Measurements from ENCODE around the gene PCDH17. TPM values are rescaled to one million over a fixed set of nuclear protein-coding genes. Genes with fewer than 3 reads are reported as not detected.

Gene PCDH17
- total RNA-seq, 1 experiment from 2014 or later: 0.10 TPM

GRCh38 chr13:57666131-57666953 lies 34.8 kb downstream of the PCDH17 start:
- Histone ChIP-seq H3K27ac (no peak overlapping the region), H3K36me3 (no peaks in the 10 kb centered on the region), H3K4me3 (no peak overlapping the region), H3K27me3 (no peaks in the 10 kb centered on the region), H3K4me1 (no peaks in the 10 kb centered on the region), H3K9me3 (replicated peaks) (no peaks in the 10 kb centered on the region)
- no peak for DNase-seq

- Histone ChIP-seq H3K36me3 (no peaks in the 10 kb centered on the region), H3K27ac (no peak overlapping the region)
Observed at GRCh38 chr13:57672168-57672567, 40.6 kb downstream of the PCDH17 start.

GRCh38 chr13:57673197-57673596 lies 41.7 kb downstream of the PCDH17 start:
- DNase-seq: peak; percentile 4 to 15
- Histone ChIP-seq H3K4me3 (no peak overlapping the region), H3K4me1 (no peaks in the 10 kb centered on the region), H3K27me3 (no peaks in the 10 kb centered on the region), H3K27ac (no peak overlapping the region), H3K9me3 (replicated peaks) (no peaks in the 10 kb centered on the region), H3K36me3 (no peaks in the 10 kb centered on the region)

More at GRCh38 chr13:57672168-57672567, 40.6 kb downstream of the PCDH17 start:
- no peak for DNase-seq
- Histone ChIP-seq H3K27me3 (no peaks in the 10 kb centered on the region), H3K4me1 (no peaks in the 10 kb centered on the region), H3K4me3 (no peak overlapping the region), H3K9me3 (replicated peaks) (no peaks in the 10 kb centered on the region)

GRCh38 chr13:57675526-57675925 lies 44.0 kb downstream of the PCDH17 start:
- no peak overlapping the region for H3K27ac ChIP-seq
- no peaks in the 10 kb centered on the region for H3K27me3 ChIP-seq
- H3K4me1 ChIP-seq: no peaks in the 10 kb centered on the region
- H3K4me3 ChIP-seq: no peak overlapping the region
- no peaks in the 10 kb centered on the region for H3K36me3 ChIP-seq
- DNase-seq: no peak
- H3K9me3 ChIP-seq (replicated peaks): no peaks in the 10 kb centered on the region

GRCh38 chr13:57680609-57681008 lies 49.1 kb downstream of the PCDH17 start:
- no peaks in the 10 kb centered on the region for H3K27me3 ChIP-seq
- no peaks in the 10 kb centered on the region for H3K9me3 ChIP-seq (replicated peaks)
- no peaks in the 10 kb centered on the region for H3K4me1 ChIP-seq
- no peaks in the 10 kb centered on the region for H3K36me3 ChIP-seq
- no peak overlapping the region for H3K4me3 ChIP-seq
- no peak for DNase-seq
- no peak overlapping the region for H3K27ac ChIP-seq

GRCh38 chr13:57682128-57682716 lies 50.7 kb downstream of the PCDH17 start:
- Histone ChIP-seq H3K27me3 (no peaks in the 10 kb centered on the region), H3K36me3 (no peaks in the 10 kb centered on the region), H3K4me3 (no peak overlapping the region), H3K27ac (no peak overlapping the region), H3K4me1 (no peaks in the 10 kb centered on the region), H3K9me3 (replicated peaks) (no peaks in the 10 kb centered on the region)
- no peak for DNase-seq

- H3K4me1 ChIP-seq: no peaks in the 10 kb centered on the region
- no peak overlapping the region for H3K27ac ChIP-seq
- no peak overlapping the region for H3K4me3 ChIP-seq
- no peak for DNase-seq
- H3K27me3 ChIP-seq: no peaks in the 10 kb centered on the region
- H3K9me3 ChIP-seq (replicated peaks): no peaks in the 10 kb centered on the region
- H3K36me3 ChIP-seq: no peaks in the 10 kb centered on the region
Observed at GRCh38 chr13:57698851-57699250, 67.3 kb downstream of the PCDH17 start.

- Histone ChIP-seq H3K4me3 (no peak overlapping the region), H3K27me3 (no peaks in the 10 kb centered on the region), H3K4me1 (no peaks in the 10 kb centered on the region), H3K9me3 (replicated peaks) (no peaks in the 10 kb centered on the region), H3K27ac (no peak overlapping the region), H3K36me3 (no peaks in the 10 kb centered on the region)
- no peak for DNase-seq
Observed at GRCh38 chr13:57704031-57704430, 72.5 kb downstream of the PCDH17 start.

GRCh38 chr13:57716295-57716694 lies 84.8 kb downstream of the PCDH17 start:
- no peak overlapping the region for H3K27ac ChIP-seq
- DNase-seq: no peak
- H3K4me3 ChIP-seq: no peak overlapping the region
- H3K27me3 ChIP-seq: no peaks in the 10 kb centered on the region
- no peaks in the 10 kb centered on the region for H3K4me1 ChIP-seq
- no peaks in the 10 kb centered on the region; the same call in 1 of the 2 replicates for H3K9me3 ChIP-seq (replicated peaks)
- H3K36me3 ChIP-seq: no peaks in the 10 kb centered on the region

- Histone ChIP-seq H3K9me3 (replicated peaks) (no peaks in the 10 kb centered on the region), H3K4me1 (no peaks in the 10 kb centered on the region), H3K4me3 (no peak overlapping the region), H3K36me3 (no peaks in the 10 kb centered on the region), H3K27me3 (no peaks in the 10 kb centered on the region), H3K27ac (no peak overlapping the region)
- DNase-seq: no peak
Observed at GRCh38 chr13:57724486-57725272, 93.1 kb downstream of the PCDH17 start.

GRCh38 chr13:57725480-57725879 lies 93.9 kb downstream of the PCDH17 start:
- Histone ChIP-seq H3K4me1 (no peaks in the 10 kb centered on the region), H3K36me3 (no peaks in the 10 kb centered on the region), H3K4me3 (no peak overlapping the region), H3K27ac (no peak overlapping the region), H3K9me3 (replicated peaks) (no peaks in the 10 kb centered on the region), H3K27me3 (no peaks in the 10 kb centered on the region)
- no peak for DNase-seq

- Histone ChIP-seq H3K27me3 (no peaks in the 10 kb centered on the region), H3K27ac (no peak overlapping the region), H3K4me1 (no peaks in the 10 kb centered on the region), H3K4me3 (no peak overlapping the region), H3K9me3 (replicated peaks) (no peaks in the 10 kb centered on the region), H3K36me3 (no peaks in the 10 kb centered on the region)
- no peak for DNase-seq
Observed at GRCh38 chr13:57726981-57727380, 95.4 kb downstream of the PCDH17 start.

GRCh38 chr13:57734306-57734705 lies 102.8 kb downstream of the PCDH17 start:
- Histone ChIP-seq H3K4me3 (no peak overlapping the region), H3K27me3 (no peaks in the 10 kb centered on the region)

GRCh38 chr13:57739089-57739488 lies 107.5 kb downstream of the PCDH17 start:
- Histone ChIP-seq H3K36me3 (no peaks in the 10 kb centered on the region), H3K4me1 (peaks cover 4% of the 10 kb centered on the region; the same call in 1 of the 2 replicates), H3K9me3 (replicated peaks) (no peaks in the 10 kb centered on the region), H3K4me3 (no peak overlapping the region), H3K27me3 (no peaks in the 10 kb centered on the region), H3K27ac (no peak overlapping the region)
- DNase-seq: no peak

More at GRCh38 chr13:57734306-57734705, 102.8 kb downstream of the PCDH17 start:
- no peak for DNase-seq
- Histone ChIP-seq H3K36me3 (no peaks in the 10 kb centered on the region), H3K27ac (no peak overlapping the region), H3K9me3 (replicated peaks) (no peaks in the 10 kb centered on the region), H3K4me1 (peaks cover 4% of the 10 kb centered on the region; the same call in 1 of the 2 replicates)
